Psoas muscle (tissue), 8 donors: Measurements from ENCODE around the gene SPC24. TPM values are rescaled to one million over a fixed set of nuclear protein-coding genes. Genes with fewer than 3 reads are reported as not detected.
"Not testable (repeated sequence)": the region's sequence is repeated elsewhere in the genome, so short reads cannot be mapped to it uniquely, and the experiment has no call there.

Source experiments
- ATAC-seq, 4 donors: fragments of 200-7000 bp; cut with Tn5 transposase; one replicate each; pipeline ENCODE4 v1.9.1; 2020; ENCODE audit warnings: moderate library complexity in 3 of 4, mild to moderate bottlenecking in 2 of 4
- DNase-seq, 2 donors: peaks; one replicate each; pipeline ENCODE4 v3.0.0-alpha.2; 2020
- H3K27ac ChIP-seq: fragments of 200-600 bp; one replicate; pipeline ENCODE4 v1.8.0; 2022
- H3K27me3 ChIP-seq, 3 donors: fragments of 200-600 bp in 1 of 3; one replicate each; pipeline versions ENCODE4 v1.6.1 to v1.8.0; 2013 to 2022; ENCODE audit warnings: low read length in 2 of 3, mild to moderate bottlenecking in 2 of 3, moderate library complexity in 1 of 3; ENCODE audit not compliant: insufficient read depth in 3 of 3
- H3K36me3 ChIP-seq, 2 donors: fragments of 200-600 bp in 1 of 2; one replicate each; pipeline versions ENCODE4 v1.6.1 to v1.8.0; 2013 to 2022; ENCODE audit warnings: low read depth in 1 of 2, mild to moderate bottlenecking in 1 of 2, moderate library complexity in 1 of 2; ENCODE audit not compliant: insufficient read depth in 1 of 2
- H3K4me1 ChIP-seq: fragments of 200-600 bp; one replicate; pipeline ENCODE4 v1.8.0; 2022
- H3K4me3 ChIP-seq: fragments of 200-600 bp; one replicate; pipeline ENCODE4 v1.8.0; 2022; ENCODE audit warnings: mild to moderate bottlenecking
- H3K9me3 ChIP-seq: fragments of 200-600 bp; one replicate; pipeline ENCODE4 v1.8.0; 2022
- WGBS, 3 donors: extraction: QIAGEN DNeasy Blood & Tissue Kit; methylation state at CpG; one replicate each; pipeline versions ENCODE4 v1.1.6 to v1.1.7; 2013; 5-methylcytosine and 5-hydroxymethylcytosine counted together
- intact Hi-C, 2 donors: fragments of 100-400 bp; cut with DNase I; formaldehyde crosslinking; loops; one replicate each; pipeline versions ENCODE4 v1.11.0 to v1.14.2; 2022
- polyA plus RNA-seq, 3 donors: library from polyadenylated mRNA; stranded (reverse); fragments of 200-250 nt; gene quantifications; one replicate each; pipeline ENCODE4 v1.2.3, GENCODE V29; 2013
- total RNA-seq, 4 donors: library from RNA; stranded (reverse); fragmentation: NEBNext Ultra II Directional in 2 of 4; extraction: Animal tissue kit (Norgen Biotek cat#: 25700) in 2 of 4; gene quantifications; one replicate each; pipeline versions ENCODE4 v1.2.1 to v1.2.4, GENCODE V29; 2021 to 2023
- TF ChIP-seq, protein P1 (sequence below): fragments of 200-600 bp; IDR thresholded peaks from one replicate; pipeline ENCODE4 v1.8.0; 2022; ENCODE audit warnings: antibody characterized with exemption
- donor health status: healthy with polysubstance abuse.
- donor health status: DM: no; HTN: no; CAD: no; lungs with moderate emphysema.
- donor health status: Bipolar disorder and iron deficiency.
- donor health status: healthy.
- donor health status: DM: yes; HTN: yes; CAD: no.
- donor health status: DM: no; HTN: no; CAD: no.
- donor health status: DM: no; HTN: no; CAD: no.
- donor health status: DM: yes; HTN: yes; CAD: no.

The SPC24 gene
- total and polyA plus RNA-seq, 7 donors, result 0.14 to 1.7 (median 0.55) TPM

DNA sequence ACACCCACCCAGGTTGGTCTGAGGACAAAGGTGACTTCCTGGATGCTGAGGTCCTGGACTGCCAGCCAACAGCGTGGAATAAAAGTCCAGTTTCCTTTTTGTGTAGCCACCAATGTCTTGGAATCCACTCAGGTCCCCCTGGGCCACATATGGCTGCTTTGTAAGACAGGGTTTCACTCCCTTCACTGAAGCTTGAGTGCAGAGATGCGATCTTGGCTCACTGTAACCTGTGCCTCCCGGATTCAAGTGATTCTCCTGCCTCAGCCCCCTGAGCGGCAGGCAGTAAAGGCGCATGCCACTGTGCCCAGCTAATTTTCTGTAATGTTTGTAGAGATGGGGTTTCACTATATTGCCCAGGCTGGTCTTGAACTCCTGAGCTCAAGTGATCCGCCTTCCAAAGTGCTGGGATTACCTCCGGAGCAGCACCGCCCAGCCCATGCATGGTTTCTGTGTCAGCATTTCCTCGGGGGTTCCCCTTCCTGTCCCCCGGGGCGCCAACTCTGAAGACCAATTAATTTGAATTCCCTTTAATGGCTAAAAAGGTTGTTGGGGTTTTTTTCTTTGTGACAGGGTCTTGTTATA, 24.2 kb upstream of the SPC24 start:
- H3K27me3 ChIP-seq, result no peaks in the 10 kb centered on the region
- ATAC-seq, result no peak
- TF ChIP-seq, protein P1, sequence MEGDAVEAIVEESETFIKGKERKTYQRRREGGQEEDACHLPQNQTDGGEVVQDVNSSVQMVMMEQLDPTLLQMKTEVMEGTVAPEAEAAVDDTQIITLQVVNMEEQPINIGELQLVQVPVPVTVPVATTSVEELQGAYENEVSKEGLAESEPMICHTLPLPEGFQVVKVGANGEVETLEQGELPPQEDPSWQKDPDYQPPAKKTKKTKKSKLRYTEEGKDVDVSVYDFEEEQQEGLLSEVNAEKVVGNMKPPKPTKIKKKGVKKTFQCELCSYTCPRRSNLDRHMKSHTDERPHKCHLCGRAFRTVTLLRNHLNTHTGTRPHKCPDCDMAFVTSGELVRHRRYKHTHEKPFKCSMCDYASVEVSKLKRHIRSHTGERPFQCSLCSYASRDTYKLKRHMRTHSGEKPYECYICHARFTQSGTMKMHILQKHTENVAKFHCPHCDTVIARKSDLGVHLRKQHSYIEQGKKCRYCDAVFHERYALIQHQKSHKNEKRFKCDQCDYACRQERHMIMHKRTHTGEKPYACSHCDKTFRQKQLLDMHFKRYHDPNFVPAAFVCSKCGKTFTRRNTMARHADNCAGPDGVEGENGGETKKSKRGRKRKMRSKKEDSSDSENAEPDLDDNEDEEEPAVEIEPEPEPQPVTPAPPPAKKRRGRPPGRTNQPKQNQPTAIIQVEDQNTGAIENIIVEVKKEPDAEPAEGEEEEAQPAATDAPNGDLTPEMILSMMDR, result no peak
- no peak overlapping the region for H3K27ac ChIP-seq
- intact Hi-C loops, result no loop called here
- no peaks in the 10 kb centered on the region for H3K9me3 ChIP-seq
- DNase-seq, result no peak
- peaks cover 13% of the 10 kb centered on the region for H3K4me1 ChIP-seq
- WGBS, 3 donors, result 60 to 65% (median 64%) methylated on average over 11 of the region's 11 CpGs
- H3K4me3 ChIP-seq, result no peak overlapping the region
- peaks cover 0 to 51% of the 10 kb centered on the region in 2 donors for H3K36me3 ChIP-seq

DNA sequence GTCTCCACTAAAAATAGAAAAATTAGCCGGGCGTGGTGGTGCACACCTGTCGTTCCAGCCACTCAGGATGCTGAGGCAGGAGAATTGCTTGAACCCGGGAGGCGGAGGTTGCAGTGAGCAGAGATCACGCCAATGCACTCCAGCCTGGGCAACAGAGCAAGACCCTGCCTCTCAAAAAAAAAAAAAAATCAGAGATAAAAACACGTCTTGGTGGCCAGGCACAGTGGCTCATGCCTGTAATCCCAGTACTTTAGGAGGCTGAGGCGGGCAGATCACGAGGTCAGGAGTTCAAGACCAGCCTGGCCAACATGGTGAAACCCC, 23.5 kb upstream of the SPC24 start:
- H3K27me3 ChIP-seq, intact Hi-C loops, DNase-seq, H3K4me3 ChIP-seq, H3K27ac ChIP-seq, ATAC-seq, H3K9me3 ChIP-seq: not testable (repeated sequence)
- peaks cover 0 to 53% of the 10 kb centered on the region in 2 donors for H3K36me3 ChIP-seq
- WGBS, 3 donors, result 65 to 74% (median 67%) methylated on average over 9 of the region's 9 CpGs
- peaks cover 13% of the 10 kb centered on the region for H3K4me1 ChIP-seq

DNA sequence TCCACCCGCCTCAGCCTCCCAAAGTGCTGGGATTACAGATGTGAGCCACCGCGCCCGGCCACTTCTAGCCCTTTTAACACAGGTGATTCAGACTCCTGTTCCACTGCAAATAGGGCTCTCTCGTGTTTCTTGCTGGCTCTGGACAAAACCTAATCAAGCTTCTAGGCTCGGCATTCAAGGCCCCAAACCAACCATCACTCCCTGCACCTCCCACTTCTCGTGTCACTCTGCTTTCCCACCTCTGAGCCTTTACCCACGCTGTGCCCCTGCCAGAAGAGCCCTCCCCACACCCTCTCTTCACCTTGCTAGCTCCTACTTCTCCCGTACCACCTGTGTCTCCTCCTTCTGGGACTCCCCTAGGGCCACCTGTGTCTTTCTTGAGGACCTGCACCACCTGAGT, 22.0 kb upstream of the SPC24 start:
- H3K36me3 ChIP-seq, result peaks cover 0 to 61% of the 10 kb centered on the region in 2 donors

DNA sequence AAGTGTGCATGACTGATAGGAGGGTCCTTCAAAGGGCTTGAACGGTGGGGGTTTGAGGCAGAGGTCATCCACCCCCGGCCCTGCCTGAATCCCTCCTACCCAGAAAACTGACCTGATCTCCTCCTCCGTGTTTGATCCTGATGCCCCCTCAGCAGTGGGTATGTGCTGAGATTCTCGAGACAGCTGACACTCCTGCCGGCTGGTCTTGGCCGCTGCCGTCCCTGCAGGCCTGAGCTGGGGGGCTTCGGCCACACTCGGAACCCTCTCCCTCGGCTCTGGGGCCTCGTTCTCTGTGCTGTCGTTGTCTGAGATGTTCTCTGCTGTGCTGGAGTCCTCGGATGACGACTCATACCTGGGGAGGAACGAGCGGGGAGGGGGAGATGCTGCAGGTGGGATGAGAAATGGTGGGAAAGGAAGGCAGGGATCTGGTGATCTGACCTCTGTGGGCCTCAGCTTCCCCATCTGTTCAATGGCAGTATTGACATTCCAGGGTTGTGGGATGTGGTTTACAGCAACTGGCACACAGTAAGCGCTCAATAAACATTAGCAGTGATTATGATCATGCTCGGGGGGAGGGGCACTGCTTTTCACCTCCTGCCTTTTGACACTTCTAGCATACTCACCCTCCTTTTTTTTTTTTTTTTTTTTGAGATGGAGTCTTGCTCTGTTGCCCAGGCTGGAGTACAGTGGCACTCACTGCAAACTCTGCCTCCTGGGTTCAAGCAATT, 21.0 kb upstream of the SPC24 start:
- H3K4me1 ChIP-seq, result peaks cover 13% of the 10 kb centered on the region
- H3K9me3 ChIP-seq, result no peaks in the 10 kb centered on the region
- no peak overlapping the region for H3K27ac ChIP-seq
- no peak overlapping the region for H3K4me3 ChIP-seq
- intact Hi-C loops, result no loop called here
- H3K36me3 ChIP-seq, result peaks cover 0 to 68% of the 10 kb centered on the region in 2 donors
- ATAC-seq, result no peak
- no peak for DNase-seq
- H3K27me3 ChIP-seq, result no peaks in the 10 kb centered on the region
- WGBS, 3 donors, result 92 to 96% (median 94%) methylated on average over 18 of the region's 18 CpGs
- TF ChIP-seq, protein P1, result no peak

More for the DNA sequence above, 22.0 kb upstream of the SPC24 start:
- Histone ChIP-seq H3K27me3 (no peaks in the 10 kb centered on the region), H3K4me1 (peaks cover 13% of the 10 kb centered on the region), H3K9me3 (no peaks in the 10 kb centered on the region), H3K4me3 (no peak overlapping the region), H3K27ac (no peak overlapping the region)
- DNase-seq, result no peak
- no peak for ATAC-seq
- 93 to 94% (median 93%) methylated on average over 9 of the region's 9 CpGs for WGBS, 3 donors
- TF ChIP-seq, protein P1, result no peak
- intact Hi-C loops, result no loop called here

DNA sequence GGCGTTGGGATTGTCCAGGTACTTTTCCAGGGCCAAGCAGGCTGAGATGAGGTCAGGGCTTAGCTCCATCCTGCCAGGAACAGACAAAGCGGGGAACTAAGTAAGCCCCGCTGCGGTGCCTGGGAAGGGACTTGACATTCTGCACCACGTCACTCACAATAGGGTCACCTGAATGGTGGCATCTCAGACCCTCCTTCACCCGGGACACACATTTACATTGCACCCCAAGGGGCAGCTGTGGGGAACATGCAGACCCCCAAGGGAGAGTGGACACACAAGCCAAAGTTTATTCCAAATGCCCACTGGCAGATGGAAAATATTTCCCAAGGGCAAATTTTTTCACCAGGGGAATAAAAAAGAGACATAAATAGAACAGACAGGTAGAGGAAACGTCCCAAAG, 20.3 kb upstream of the SPC24 start:
- Histone ChIP-seq H3K9me3 (no peaks in the 10 kb centered on the region), H3K27me3 (no peaks in the 10 kb centered on the region), H3K36me3 (peaks cover 0 to 75% of the 10 kb centered on the region in 2 donors), H3K4me1 (peaks cover 13% of the 10 kb centered on the region), H3K4me3 (no peak overlapping the region), H3K27ac (no peak overlapping the region)
- intact Hi-C loops, result no loop called here
- no peak for DNase-seq
- 87 to 92% (median 87%) methylated on average over 7 of the region's 7 CpGs for WGBS, 3 donors
- TF ChIP-seq, protein P1, result no peak
- ATAC-seq, result no peak
